ENCODE measurements around the gene MRPL9.
A peak's percentile ranks its signal among the peaks of the same experiment; 100 is the strongest.

MRPL9 gene

DNA sequence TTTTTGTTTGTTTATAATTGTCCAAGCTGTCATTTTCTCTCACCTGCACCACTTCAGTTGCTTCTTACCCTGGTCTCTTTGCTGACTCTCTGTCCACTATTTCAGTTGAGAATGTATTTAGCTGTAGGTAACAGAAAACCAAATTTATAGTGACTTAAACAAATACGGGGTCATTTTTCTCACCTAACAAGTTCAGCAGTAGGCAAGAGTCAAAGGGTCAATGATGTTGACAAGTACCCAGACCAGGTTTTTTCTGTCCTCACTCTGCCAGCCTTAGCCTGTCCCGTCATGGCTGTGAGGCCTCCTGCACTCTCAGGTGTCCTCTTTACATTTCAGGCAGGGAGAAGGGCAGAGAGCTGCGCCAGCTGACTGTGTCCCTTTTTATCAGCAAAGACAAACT, 30.2 kb downstream of the MRPL9 start:
- DNase-seq (ENCODE audit: low read depth), result no peak

DNA sequence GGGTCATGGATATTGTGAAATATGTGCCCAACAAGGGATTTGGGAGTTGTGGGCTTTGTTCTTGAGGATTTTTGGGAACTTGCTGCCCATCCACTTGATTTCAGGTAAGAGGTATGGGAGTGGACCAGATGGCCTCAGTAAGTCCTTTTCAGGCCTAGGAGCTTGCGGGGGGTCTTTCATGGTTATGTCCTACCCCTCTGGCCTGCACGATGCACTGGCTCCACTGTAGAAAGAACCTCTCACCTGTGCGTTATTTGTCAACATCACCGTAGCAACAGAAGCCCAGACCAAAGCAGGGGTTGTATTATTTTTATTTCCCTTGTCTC, 33.4 kb downstream of the MRPL9 start:
- no peak for DNase-seq (ENCODE audit: low read depth)

DNA sequence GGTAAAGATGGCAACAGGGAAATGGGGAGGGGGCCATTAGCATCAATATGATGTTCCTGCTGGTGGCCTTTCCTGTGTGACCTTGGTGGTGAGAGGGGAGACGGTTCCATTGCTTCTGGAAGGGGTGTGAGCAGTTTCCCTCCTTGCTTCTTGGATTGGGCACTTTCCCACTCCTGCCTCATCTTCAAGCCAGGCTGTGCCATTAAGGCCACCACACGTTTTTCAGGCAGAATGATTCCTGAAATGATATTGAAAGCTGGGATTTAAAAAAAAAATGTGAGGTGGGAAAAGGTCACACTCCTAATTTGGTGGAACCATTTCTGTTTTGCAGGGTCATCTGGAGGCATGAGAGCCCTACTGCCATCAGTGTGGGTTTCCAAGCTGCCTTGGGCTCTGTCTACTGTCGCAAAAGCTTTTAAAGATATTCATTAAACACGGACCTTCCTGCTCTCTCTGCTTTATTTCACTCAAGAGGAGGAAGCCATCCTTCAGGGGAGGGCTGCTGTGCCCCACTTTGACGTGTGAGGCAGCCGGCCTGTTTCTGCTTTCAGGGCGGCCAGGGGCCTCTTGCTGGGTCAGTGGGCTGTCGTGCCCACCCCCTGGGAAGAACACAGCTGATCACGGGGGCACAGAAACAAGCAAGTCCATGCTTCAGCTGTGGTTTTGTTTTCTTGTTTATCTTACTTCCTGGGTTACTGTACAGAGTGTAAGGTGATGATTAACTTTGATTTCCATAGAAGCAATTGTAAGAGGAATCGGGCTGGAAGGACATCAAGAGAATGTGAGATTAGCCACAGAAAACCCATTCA, 33.9 kb downstream of the MRPL9 start:
- DNase-seq (ENCODE audit: low read depth), result no peak

DNA sequence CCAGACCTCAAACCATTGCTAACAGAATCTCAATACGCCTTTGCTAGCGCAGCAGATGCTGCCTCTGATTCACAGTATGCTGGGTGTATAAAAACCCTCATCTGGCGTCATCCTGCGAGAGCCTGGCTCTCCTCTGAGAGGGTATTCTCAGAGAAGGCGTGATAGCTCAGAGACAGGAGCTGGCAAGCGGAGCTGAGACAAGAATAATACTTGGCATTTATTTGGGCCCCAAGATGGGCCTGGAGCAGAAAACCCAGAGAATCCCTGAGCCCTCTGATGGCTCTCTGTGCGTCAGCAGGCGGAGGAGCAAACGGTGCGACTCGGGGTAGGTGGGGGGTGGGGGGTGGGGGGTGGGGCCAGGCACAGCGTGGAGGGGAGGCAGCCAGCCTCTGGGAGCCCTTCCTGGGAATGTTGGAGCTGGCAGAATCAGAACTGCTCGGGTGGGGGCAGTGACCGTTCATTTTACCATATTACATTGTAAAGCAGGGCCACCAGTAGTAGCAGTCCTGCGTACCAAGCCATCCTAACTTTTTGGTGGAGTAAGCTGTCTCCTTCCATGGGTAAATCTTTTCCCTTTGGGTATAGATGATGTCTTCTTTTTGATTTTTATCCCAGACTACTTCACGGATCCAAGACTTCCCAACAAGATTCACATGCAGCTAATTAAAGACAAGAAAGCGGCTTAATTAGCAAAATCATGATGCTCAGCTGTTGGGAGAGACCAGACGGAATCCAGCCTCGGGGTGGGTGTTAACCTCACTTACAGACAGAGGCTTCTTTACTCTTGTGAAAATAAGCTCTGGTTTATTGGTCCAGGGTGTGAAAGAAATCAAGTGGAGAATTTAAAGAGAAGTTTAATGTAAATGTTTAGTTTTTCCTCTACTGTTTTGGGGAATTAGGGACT, 34.9 kb downstream of the MRPL9 start:
- DNase-seq (ENCODE audit: low read depth), result peak; percentile 63

DNA sequence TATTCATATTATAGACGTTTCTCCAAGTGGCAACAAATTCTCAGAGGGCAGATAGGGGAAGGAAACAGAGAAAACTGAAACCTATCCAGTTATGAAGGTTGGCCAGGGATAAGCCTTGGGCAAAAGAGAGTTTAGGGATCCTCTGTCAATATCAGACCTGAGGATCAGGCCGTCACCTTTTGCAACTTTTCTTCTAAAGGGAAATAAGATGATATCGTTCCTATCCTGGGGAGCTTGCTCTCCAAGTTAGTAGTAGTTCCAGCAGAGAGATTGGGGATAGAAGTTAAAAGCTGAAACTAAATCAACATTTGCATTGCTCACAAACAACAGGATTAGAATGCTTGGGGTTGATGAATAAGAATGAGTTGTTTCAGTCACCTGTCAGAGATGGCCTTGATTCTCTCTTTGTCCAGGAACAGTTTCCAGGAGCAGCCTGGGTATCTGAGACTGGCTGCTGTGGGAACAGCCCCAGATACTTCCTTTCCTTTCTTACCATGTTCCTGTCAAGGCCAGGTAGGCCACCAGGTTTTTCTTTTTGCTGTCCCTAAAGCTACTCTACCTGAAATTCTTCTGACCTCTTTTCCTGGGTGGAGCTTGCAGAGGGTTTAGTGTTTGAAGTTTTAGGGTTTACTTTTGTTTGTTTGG, 39.4 kb downstream of the MRPL9 start:
- no peak for DNase-seq (ENCODE audit: low read depth)

DNA sequence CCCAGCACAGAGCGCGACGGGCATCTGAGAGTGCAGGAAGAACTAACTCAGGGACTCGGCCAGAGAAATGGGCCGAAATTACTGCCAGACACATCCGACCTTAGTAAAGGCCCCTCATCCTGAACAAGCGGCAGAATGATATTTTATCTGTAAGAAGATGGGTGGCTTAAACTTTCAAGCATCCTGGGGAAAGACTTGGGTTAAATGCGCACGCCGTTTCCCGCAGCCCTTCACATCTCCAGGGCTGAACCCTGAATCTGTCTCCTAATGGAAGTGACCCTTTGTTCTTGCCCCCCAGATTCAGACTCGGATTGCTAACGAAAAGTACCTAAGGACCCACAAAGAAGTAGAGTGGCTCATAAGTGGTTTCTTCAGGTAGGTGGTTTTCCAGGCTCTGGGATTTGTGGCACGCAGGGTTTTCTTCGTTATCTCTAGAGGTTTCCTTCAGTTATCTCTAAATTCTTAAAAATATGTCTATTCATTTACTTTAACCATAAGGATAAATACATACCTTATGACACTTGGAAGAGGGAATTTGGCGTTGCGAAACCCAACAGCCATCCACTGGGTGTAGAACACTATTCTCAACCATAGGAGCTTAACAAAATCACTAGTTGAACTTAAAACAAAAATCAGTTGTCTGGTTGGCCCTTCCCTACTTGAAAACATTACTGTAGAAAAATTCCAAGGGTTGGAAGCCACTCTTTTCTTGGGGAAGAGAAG, 41.3 kb downstream of the MRPL9 start:
- DNase-seq (ENCODE audit: low read depth), result no peak

DNA sequence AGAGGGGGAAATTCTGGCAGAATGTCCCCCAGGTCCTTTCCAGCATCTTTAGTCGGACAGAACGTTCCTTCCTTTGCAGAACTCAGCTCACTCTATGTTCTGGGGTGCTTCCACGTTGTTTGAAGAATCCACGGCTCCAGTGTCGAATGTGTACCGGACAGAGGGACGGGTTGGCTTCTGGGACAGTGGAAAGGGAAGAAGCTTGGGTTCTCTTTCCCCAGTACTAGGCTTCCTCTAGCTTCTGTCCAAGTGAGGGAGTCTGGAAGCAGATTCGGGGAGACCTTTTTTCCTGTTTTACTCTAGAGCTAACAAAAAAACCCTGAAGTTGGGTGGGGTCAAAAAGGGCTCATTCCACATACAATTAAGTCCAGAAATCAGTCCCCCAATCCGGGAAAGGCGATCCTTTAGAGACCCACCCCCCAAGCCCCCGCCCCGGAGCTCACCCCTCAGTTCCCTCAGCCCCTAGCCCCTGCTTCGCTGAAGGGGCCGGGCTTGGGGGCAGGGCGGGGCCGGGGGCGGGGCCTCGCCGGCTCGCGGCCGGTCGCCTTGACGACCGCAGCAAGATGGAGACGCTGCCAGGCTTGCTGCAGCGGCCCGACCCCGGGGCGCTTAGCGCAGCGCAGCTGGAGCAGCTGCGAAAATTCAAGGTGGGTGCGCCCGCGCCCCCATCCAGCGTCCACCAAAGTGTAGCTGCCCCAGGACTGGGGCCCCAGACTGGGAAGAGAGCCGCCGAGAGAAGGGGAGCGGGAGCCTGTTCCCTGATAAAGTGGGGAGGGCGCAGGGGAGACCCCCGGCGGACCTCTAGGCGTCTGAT, 42.1 kb downstream of the MRPL9 start, which contains the start of gene RIIAD1:
Gene RIIAD1, plus strand, starts transcription at position 549 of the 814 bp plus-strand sequence. Its CDS starts 15 bp downstream, at position 564.
- DNase-seq (ENCODE audit: low read depth), result peak; percentile 49

DNA sequence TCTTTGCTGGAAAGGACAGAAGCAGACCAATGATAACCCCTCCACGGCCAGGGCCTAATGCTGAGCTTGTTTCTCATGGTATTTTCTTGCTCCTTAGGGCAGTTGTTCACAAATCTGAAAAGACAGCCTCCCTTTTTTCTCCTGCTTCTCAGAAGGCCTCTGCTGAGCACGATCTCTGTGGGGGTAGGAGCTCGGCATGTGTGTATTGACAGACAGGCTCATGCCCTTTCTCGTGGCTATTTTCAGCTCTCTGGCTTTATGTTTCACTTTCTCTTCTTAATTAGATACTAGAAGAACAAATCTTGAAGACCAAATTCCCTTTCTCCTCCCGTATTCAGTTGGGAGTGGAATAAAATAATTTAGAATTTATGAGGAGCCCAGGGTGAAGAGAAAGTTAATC, 42.7 kb downstream of the MRPL9 start:
- DNase-seq (ENCODE audit: low read depth), result peak; percentile 52

DNA sequence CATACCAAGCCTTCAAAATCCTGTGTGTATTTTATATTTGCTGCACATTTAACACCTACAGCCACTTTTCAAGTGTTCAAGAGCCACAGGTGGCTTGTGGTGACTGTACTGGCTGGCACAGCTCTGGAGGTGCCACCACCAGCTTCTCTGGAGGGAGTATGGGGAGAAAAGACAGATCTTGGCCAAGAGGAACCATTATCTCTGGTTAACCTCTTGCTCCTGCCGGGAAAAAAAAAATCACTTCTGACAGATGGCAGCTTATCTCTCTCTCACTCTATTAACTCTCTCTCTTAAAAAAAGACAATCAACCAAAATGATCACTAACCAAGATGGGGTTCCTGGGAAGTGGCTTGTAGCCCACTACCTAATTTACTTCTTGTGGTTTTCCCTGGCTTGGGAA, 43.2 kb downstream of the MRPL9 start:
- DNase-seq (ENCODE audit: low read depth), result no peak

DNA sequence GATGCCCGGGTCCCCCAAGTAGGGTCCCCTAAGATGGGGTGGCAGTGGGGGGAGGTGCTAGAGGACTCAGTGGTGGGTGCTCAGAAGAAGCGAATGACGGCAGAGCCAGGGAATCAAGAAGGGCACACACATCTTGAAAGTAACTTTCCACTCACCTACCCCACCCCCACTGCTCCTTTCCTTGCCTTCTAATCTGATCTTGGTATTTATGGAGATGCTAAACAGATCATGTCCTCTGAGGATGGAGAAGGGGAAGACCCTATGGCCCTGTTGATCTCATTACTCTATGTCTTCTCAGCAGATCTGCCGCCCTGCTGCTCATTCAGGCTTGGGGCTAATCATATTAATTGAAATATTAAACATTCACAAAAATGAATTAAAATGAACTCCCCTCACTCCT, 44.6 kb downstream of the MRPL9 start:
- DNase-seq (ENCODE audit: low read depth), result no peak

DNA sequence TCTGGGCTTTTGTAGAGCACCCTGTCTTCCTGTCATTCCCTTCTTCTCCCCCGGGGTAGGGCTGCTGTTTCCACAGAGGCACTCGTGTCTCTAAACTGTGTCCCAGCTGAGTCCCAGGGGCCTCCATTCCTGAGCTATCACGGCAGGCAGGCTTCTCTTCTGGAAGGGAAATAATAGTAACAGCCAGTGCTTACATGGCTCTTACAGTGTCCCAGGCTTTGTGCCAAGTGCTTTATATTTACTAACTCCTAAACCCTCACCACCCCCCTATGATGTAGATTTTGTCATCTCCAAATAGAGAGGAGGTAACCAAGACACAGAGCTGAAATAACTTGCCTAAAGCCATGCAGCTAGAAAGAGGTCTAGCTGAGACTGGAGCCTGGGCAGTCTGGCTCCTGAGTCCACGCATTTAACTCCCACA, 45.3 kb downstream of the MRPL9 start:
- DNase-seq (ENCODE audit: low read depth), result peak; percentile 25

DNA sequence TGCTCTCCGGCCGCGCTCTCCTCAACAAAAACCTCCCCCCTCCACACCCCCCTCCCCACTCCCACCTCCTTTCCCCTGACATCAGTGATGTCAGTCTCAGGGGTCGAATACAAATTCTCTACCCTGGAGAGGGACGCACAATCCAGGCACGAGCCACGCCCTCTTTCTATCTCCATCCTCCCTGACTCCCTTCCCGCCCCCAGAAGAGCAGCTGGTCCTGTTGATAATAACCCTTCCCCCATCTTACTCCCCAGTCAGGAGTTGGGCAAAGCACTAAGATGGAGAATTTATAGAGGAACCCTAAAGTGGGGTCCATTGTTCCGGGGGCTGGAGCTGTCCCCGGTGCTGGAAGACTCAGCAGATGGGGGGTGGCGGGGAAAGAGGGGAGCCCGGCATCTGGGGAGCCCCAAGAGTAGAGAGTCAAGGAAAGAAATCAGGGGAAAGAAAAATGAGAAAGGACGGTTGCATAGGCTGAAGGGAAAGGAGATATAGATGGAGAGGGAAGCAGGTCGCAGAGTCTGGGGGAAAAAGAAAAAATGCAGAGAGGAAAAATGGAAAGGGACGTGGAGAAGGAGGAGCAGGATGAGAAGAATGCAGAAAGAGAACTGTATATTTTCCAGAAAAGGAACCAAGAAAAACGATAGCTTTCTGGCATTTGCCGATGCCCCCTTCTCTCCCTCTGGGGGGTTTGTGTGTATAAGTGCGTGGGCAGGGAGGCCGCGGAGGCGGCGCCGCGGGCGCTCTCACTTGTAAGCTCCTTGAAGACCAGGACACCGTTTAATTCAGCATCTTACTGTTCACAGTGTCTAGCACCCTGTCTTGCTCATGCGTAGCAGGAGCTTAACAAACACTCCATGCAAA, 46.3 kb downstream of the MRPL9 start, which contains the start of gene CELF3:
Gene CELF3, minus strand, starts transcription at position 33 of the 861 bp plus-strand sequence. CDS start 783 bp downstream, outside the sequence.
- DNase-seq (ENCODE audit: low read depth), result peak; percentile 17

DNA sequence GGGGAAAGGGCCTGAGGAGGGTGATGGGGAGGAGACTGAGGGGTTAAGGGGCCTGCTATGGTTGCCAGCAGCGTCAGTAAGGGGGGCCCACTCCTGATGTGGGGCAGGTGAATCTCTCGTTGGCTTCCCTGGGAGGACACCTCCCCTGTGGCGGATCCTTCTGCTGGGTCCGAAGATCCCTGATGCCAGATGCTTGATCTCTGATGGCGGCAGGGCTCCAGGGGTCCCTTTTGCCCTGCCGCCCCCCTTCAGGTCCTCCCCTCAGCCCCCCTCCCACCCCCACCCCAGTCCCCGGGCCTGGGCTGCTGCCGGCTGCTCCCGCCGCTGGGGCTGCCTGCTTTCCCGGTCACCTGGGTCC, 46.9 kb downstream of the MRPL9 start:
- DNase-seq (ENCODE audit: low read depth), result no peak

DNA sequence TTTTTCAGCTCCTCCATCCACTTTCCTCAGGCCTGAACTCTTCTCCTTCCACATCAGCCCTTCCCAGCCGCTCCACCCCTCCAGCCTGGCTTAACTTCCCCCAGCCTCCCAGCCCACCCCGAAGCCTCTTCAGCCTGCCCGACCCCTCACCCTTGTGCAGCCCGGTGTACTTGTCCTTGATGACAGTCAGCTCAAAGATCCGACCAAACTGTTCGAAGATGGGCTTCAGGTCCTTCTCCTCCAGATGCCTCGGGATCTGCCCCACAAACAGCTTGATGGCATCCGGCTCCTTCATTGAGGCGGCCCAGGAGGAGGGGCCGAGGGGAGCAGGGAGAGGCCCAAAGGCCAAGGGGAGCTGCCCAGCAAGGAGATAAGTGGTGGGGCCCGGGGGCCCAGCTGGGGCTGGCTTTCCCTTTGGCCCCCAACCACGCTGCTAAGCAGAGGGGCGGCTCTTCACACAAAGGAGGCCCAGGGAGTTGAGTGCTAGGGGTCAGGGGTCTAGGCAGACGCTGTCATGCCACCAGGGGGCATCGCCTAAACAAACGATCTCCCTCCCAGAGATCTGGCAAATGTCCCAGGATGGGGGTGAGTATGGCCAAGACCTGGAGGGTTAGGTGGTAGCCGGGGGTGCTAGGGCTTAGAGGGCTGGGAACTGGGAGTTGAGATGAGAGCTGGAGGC, 47.4 kb downstream of the MRPL9 start:
- DNase-seq (ENCODE audit: low read depth), result no peak

DNA sequence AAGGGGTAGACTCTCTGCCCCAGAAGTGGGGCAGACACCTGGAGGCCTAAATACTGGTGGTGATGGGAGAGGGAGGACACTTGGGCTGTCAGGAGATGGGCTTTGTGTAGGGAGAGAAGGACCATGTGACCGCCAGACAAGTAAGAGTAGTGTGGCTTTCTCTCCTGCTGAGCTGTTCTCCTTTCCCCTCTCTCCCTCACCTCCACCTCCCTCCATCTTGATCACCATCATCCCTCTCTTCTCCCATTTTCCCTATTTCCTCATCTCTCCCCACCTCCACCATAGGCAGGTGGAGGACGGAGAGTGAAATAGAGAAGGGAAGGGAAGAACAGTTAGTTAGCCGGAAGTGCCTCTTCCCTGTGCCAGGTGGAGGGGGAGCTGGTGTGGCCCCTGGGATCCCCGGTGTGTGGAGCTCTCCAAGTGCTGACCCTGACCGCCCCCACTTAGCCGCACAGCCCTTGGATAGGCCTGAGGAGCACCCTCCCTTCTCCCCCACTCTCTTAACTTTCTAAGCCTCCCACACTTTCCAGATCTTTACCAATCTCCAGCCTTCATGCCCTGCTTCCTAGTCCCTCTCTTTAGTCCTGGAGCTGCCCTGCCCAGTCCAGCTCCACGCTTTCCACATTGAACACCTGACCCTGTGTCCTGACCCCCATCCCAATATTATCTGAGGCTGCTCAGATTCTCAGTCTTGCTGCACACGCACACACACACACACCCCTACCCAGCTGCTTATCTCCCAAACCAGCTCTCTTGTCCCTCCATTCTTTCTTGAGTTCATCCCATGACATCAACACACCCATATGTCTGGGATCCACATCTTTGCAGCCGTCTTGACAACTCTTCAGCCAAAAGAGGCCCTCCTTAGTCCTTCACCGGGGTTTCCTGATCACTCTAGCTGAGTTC, 48.2 kb downstream of the MRPL9 start:
- no peak for DNase-seq (ENCODE audit: low read depth)

DNA sequence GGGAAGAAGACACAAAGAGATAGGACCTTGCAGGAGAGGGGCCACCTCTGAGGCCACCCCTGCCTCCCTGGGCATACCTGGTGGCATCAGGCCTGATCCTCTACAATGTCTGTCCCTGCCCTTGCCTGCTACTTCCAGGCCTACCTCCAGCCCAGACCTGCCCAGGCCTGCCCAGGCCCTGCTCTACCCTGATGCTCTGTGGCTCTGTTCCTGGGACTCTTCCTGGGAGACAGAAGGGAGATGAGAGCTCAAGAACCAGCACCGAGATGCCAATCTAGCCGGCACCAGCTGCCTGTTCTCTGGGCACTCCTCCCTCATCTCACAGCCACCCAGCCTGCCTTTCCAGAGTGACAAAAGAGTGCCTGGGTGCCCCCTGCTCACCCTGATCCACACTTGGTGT, 49.4 kb downstream of the MRPL9 start:
- no peak for DNase-seq (ENCODE audit: low read depth)

DNA sequence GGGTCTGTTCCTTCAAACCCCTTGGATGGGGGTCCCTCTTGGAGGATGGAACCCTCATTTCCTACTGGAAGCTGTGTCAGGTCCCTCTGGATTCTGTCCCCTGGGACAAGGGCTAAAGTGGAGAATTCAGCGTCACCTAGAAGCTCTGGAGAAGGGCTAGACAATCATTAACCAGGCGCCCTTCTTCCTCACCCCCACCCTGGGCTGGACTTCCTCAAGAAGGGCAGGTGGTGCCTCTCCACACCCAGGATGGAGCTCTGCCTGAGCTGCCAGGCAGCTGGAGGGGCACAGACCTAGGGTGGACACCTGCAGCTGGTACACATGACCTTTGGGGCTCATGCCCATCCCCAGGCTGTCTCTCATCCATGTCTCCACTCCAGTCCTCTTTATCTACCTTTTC, 50.3 kb downstream of the MRPL9 start:
- DNase-seq (ENCODE audit: low read depth), result no peak

DNA sequence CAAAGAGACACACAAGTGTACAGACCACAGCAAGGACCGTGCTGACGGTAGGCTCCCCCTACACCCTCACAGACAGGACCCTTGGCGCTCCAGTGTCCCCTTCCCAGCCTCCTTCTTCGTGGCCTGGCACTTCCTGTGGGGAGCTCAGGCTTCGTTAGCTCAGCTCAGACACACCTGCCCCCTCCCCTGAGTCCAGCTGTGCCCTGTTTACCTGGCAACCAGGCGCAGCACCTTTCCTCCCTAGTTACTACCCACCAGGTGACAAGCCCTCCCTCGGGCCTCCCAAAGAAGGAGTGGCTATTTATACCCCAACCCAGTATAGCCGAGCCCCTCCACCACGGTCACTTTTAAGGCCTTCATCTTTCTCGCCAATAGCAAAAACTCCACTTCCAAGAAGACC, 51.3 kb downstream of the MRPL9 start:
- DNase-seq (ENCODE audit: low read depth), result no peak

Measured in EH (cell line).